Ovary (tissue), 3 donors: Measurements from ENCODE around the gene RTCA.

Source experiments
- EP300 ChIP-seq: sonication (generic); formaldehyde crosslinking; IDR thresholded peaks from one replicate; pipeline ENCODE4 v1.6.1; 2017; ENCODE audit warnings: antibody characterized with exemption
- POLR2A ChIP-seq: fragments of 450-650 bp; IDR thresholded peaks from one replicate; pipeline ENCODE4 v1.6.1; 2017; ENCODE audit warnings: antibody characterized with exemption, mild to moderate bottlenecking, moderate library complexity
- TF ChIP-seq, protein P1 (sequence below), 3 donors: fragments of 450-650 bp in 2 of 3; fragments of 200-600 bp in 1 of 3; IDR thresholded peaks; one replicate each; pipeline versions ENCODE4 v1.5.1 to v1.8.0; 2016 to 2022; ENCODE audit warnings: antibody characterized with exemption in 3 of 3, mild to moderate bottlenecking in 1 of 3
- donor health status: DM: no; HTN: no; CAD: no.

DNA sequence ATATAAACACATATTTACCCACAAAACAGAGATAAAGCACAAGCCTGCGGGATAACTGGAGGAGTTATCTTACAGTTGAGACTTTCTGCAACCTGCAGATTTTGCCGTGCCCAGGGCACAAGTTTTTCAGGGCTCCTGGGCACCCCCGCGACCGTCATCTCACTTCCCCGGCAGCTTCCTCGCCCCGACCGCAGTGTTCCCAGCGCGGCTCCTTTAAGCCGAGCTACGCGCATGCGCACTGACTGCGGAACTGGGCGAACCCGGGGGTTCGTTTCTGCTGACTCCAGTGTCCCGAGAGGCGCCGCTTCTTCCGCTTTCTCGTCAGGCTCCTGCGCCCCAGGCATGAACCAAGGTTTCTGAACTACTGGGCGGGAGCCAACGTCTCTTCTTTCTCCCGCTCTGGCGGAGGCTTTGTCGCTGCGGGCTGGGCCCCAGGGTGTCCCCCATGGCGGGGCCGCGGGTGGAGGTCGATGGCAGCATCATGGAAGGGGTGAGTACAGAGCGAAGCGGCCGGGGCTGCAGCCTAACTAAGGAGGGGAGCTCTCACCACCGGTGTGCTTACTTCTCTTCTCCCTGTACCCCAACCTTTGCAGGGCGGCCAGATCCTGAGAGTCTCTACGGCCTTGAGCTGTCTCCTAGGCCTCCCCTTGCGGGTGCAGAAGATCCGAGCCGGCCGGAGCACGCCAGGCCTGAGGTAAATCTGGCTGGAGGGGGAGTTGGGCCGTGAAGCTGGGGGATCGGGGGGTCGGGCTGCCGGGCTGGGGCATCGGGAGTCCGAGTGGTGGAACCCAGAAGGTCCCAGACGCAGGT lies at the start of gene RTCA:
- TF ChIP-seq POLR2A (peak; percentile 50), EP300 (no peak)
- TF ChIP-seq, protein P1, sequence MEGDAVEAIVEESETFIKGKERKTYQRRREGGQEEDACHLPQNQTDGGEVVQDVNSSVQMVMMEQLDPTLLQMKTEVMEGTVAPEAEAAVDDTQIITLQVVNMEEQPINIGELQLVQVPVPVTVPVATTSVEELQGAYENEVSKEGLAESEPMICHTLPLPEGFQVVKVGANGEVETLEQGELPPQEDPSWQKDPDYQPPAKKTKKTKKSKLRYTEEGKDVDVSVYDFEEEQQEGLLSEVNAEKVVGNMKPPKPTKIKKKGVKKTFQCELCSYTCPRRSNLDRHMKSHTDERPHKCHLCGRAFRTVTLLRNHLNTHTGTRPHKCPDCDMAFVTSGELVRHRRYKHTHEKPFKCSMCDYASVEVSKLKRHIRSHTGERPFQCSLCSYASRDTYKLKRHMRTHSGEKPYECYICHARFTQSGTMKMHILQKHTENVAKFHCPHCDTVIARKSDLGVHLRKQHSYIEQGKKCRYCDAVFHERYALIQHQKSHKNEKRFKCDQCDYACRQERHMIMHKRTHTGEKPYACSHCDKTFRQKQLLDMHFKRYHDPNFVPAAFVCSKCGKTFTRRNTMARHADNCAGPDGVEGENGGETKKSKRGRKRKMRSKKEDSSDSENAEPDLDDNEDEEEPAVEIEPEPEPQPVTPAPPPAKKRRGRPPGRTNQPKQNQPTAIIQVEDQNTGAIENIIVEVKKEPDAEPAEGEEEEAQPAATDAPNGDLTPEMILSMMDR (IDR thresholded peaks at IDR 0.05), result no peak
